HG03064 (cell line): ENCODE data around the gene ICE2.
"Not testable (repeated sequence)": the region's sequence is repeated elsewhere in the genome, so short reads cannot be mapped to it uniquely, and the experiment has no call there.

Experiments
- ATAC-seq: cut with Tn5 transposase; IDR thresholded peaks from one replicate; pipeline ENCODE4 v1.9.1; 2021; ENCODE audit warnings: low read depth; ENCODE audit not compliant: unreplicated experiment

Gene ICE2

DNA sequence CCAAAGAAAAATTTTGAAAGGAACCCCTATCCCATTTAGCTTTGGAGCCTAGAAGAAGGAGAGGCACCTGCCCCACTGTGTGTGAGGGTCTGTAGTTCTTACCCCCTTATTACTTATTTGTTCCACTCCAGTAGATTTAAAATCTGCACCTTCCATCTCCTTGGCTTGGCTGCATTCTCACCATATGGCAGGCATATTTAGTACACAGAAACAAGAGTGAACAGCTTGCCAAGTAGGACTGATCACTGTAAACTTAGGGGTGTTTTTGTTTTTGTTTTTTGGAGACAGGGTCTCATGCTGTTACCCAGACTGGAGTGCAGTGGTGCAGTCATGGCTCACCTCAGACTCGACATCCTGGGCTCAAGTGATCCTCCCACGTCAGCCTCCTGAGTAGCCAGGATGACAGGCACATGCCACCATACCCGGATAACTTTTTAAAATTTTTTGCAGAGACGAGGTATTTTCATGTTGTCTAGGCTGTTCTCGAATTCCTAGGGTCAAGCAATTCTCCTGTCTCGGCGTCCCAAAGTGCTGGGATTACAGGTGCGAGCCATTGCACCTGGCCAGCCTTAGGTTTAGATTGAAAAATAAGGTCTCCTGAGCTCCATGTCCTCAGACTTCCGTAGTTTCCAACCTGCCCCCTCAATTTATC is 67.0 kb downstream of the ICE2 start:
- no peak for ATAC-seq

DNA sequence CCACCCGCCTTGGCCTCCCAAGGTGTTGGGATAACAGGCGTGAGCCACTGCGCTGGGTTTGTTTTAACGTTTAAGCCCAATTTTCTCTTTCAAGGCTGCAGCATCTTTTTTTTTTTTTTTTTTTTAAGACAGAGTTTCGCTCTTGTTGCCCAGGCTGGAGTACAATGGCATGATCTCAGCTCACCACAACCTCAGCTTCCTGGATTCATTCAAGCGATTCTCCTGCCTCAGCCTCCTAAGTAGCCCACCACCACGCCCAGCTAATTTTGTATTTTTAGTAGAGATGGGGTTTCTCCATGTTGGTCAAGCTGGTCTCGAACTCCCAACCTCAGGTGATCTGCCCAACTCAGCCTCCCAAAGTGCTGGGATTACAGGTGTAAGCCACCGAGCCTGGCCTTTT is 68.6 kb downstream of the ICE2 start:
- ATAC-seq, result not testable (repeated sequence)

DNA sequence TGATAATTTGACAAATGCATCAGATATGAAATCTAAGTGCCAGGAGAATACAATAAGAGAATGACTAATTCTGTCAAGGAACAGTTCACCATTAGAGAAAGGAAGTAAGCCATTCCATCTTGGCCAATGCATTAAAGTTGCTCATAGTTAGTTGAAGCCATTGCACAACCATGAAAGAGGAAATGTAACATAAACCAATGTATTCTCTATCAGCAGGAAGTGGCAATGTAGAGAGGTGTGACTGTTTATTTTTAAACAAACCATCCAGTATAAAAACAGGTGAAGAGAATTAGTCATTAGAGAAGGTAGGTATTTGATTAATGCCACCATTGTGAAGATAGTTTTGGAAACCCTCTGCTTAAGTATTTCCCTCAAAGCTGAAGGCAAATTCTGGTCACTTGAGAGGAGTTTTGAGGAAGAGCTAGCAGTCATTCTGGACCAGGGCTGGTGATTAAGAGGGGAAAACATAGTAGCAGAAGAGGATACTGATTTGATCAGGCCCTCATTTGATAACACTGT is 70.4 kb downstream of the ICE2 start:
- no peak for ATAC-seq

DNA sequence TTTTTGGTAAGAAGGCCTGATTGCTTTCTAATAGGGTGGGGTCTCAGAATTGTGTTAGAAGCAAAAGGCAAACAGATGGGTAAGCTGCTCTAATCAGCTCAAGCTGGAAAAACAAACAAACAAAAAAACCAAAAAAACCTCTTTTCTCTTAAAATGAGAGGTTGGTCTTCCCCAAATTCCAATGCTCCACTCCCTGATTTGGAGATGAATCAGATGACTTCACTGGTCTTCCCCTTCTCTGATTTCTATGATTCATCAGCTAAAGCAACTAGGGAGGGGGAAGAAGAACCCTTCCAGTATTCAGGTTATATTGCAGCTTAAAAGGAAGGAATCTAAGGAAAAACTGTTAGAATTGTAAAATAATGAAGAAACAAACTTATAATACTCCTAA is 71.5 kb downstream of the ICE2 start:
- ATAC-seq, result no peak

DNA sequence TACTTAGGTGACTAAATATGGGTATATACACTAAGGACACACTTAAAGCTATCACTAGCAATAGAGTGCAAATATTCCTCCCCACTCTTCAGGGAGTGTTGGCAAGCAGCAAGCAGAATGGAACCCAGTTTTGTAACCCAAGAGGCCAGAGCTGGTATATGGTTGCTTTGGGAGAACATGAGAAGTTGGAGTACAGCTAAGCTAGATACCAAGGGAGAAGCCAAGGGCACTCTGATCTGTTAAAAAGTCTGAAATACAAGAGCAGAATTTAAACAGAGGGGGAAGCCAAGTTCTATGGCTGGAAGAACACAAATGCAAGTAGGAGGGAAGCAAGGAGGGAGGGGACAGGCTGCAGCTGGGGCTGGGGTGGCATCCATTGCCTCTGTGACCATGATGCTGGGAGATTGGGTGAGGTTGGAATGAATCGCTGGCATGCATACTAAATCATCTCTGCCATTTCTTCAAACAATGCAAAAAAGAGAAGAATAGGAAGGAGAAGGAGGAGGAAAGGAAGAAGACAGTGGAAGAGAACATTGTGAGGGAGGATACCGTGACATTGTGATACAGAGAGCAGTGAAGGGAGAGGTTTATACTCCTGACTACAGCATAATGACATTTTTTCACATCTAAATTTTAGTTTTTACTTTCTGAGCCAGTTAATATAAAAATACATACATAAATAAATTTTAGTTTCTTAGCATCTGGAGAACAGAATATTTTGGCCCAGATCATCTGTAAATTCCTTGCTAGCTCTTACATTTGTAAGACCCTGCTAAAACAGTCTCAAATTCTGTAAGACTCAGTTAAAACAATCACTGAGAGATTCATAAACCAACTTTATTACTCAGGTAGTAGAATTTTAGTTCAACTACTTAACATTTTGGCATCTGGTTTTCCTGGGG is 72.2 kb downstream of the ICE2 start:
- no peak for ATAC-seq

DNA sequence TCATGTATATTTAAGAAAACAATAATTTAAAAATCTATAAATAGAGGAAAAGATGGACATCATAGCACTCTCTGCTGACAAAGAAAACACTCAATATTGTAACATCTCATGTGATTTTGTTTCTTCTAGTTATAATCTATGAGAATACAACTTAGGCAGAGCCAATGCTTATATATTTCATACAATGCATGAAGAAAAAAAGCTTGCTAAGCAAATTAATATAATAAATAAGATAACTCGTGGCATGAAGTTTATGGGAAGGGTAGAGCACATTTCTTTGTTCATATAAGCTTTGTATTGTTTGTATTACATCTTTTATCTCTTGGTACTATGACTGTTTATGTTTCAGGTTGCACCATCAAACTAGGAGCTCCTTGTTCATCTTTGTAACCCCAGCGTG is 73.5 kb downstream of the ICE2 start:
- no peak for ATAC-seq

DNA sequence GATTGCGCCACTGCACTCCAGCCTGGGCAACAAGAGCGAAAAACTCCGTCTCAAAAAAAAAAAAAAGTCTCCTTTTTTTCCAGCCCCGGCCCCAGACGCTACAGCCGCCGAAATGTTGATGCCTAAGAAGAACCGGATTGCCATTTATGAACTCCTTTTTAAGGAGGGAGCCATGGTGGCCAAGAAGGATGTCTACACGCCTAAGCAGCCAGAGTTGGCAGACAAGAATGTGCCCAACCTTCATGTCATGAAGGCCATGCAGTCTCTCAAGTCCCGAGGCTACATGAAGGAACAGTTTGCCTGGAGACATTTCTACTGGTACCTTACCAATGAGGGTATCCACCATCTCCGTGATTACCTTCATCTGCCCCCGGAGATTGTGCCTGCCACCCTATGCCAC is 74.6 kb downstream of the ICE2 start:
- not testable (repeated sequence) for ATAC-seq

DNA sequence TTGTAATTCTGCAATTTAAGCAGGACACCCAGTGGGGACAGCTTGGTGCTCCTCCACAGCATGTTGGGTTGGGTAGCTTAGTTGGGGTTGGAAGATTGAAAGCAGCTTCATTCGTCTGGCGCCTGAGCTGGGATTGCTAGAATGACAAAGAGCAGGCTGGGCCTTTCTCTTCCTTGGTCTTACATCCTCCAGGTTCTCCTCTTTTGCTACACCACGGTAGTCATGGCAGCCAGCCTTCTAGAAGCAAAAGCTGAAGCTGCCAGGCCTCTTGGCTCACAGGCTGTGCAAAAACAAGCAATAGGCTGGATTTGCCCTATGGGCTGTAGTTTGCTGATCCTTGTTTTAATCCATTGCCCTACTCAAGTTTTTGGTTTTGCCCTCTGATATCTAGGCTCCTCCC is 78.0 kb downstream of the ICE2 start:
- no peak for ATAC-seq

DNA sequence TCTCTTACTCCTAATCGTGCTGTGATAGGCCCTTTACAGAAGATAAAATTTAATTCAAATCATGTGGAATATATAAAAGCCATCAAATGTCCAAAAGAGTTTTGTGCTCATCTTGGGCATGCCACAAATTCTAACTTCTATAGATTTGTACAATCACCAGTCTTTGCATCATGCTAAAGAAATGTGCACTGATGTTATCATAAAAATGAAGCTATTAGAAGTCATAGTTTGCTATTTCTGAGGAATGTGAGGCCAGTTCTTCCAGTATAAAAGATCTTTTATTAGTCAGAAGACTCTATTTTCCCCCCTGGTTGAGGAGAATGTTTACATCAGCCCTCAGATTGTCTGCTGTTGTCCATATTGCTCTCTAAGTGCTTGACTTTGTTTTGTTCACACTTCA is 79.0 kb downstream of the ICE2 start:
- no peak for ATAC-seq

DNA sequence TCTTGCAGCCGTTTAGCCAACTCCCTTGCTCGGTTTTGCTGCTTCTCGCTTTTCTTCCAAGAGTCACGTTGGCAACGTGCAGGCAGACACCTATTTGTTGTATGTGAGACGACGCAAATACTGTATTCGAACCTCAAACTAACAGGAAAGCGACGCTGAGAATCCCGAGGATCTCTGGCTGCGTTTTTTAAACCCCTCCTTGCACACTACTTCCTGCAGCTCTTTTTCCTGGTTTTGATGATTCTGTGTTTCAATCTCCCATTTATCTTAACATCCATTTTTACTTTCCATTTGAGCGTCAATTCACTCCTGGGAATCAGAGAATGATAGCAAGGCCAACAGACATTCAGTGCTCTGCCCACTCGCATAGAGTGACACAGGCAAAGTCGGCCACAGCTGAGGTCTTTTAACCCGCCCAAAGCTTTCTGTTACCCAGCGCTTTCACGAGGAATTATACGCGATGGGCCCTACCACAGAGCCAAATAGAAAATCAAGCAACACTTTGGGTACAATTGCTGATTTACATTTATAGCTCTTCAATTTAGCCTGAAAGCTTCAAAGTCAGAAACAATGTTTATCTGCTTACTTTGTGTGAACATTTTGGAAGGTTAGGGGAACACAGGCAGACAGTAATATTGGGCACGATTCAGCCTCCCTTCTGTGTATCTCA is 79.6 kb downstream of the ICE2 start:
- no peak for ATAC-seq

DNA sequence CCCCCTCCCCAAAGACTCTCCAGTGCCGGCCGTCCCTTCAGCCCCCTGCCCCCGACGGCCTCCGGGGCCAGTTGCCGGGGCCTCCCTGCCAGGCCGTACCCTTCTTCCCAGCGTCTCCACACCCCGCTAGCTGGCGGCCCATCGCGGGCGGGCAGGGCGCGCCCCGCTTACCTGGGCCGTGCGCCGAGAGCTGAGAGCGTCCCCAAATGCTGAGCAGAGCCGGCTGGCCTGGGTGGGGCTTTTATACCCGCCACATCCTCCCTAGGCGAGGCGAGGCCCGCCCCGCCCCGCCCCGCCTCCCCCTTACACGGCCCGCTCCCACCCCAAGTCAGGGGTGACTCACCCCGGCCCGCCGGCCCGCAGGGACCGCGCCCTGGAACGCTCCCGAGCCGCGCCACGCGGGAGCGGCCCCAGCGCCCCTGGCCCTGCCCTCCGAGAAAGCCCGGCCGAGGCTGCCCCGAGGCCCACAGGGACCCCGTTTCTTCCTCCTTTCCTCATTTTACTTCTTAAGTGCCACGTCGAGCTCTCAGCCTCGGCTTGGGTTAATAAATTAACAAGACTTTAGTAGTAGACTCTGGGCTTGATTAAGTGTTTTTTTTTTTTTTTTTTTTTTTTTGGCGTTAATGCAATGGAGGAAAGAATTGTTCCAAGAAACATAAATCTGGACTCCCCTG is 81.0 kb downstream of the ICE2 start, which contains the start of gene ANXA2:
Gene ANXA2, minus strand, starts transcription at position 215 of the 674 bp plus-strand sequence. CDS start 11,911 bp downstream, outside the sequence.
- ATAC-seq, result peak; percentile 64

DNA sequence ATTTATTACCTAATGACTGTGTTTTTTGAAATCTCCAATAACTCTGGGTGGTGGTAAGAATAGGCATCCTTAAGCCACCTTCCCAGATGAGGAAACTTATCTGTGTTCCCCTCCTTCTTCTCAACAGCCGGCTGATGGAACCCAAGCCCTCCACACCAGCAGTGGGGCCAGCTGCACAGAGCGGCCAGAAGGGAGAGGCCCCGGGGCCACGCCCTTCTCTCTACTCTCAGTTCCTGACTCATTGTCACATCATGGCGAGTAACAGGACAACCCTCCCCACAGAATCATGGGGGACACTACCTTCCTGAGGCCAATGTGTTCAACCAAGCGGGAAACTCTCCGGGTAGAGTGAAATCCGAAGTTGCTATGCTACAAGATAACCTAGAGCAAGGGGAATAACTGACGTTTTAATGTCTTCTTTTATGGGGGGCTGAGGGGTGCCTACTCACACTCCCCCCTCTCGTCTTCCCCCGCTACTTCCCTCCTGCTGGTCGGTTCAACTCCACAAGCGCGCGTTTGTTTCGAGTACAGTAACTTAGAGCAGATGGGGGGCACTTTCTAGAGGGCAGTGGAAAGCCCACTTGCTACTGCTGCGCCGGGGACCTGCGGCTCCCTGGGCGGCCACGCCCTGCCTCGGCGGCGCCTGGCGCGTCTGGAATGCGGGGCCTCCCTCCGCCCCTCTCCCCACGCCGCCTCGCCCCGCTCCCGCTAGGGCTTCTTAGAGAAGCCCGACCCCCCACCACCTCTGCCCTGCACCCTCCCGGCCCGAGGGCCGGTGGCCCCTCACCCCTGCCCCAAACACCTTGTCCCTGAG is 81.8 kb downstream of the ICE2 start:
- ATAC-seq, result peak; percentile 72

DNA sequence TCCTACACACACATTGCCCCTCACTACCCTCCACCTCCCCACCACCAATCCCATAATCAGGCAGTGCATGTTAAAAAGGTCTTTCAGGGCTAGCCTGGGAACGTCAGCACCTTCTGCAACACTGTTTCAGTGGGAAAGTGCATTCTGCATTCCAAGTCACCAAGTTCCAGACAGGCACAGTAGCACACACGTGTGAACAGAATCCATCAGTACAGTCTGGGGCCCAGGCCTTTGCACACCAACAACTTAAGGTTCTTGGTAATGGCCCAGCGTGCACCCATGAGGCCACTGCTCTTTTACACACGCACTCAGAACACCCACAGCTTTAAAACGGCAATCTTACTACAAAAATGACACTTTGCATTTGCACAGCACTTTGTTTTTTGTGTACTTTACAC is 82.4 kb downstream of the ICE2 start:
- ATAC-seq, result no peak

DNA sequence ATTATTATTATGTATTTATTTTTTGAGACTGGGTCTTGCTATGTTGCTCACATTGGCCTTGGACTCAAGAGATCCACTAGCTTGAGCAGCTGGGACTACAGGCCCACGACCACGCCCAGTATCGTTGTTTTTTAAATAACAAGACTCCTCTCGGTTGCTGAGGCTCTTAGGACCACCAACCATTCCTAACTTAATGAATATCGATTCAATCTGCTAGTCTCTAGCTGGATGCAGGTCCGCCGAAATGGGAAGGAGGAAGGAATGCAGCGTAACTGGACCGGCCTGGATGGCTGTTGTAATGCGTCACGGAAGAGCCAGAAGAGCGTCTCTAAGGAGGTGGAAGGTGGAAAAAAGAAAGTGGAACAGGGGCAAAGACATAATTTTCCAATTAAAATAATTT is 82.8 kb downstream of the ICE2 start:
- no peak for ATAC-seq

DNA sequence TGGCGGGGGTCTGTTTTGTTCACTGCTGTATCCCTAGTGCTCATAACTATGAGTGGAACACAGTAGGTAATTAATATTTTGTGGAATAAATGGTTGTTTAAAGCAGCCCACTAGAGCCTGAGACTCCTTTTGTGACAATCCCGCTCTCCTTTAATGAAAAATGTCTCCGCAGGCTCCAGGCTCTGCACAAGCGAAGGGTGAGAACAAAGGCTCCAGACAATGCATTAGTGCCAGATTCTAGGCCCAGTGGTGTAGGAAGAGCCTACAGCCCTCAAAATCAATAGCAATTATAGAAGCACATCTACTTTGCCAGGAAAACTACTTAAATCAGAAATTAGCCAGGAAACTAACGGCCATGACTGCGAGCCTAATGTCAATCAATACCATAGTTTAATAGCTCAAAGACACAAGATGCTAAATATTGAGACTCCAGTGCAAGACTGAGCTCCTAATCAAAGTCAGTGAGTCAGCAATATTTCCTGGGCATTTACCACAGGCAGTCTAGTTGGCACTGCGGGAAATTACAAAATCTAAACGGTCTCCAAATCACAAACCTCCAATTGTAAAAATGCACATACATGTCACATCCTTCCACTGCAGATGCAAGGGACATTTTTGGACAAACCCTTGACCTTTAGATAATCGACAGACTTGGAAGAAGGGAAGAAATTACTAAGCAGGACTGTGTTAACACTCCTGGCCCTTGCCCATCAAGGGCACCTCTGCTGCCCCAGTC is 83.5 kb downstream of the ICE2 start:
- ATAC-seq, result no peak

DNA sequence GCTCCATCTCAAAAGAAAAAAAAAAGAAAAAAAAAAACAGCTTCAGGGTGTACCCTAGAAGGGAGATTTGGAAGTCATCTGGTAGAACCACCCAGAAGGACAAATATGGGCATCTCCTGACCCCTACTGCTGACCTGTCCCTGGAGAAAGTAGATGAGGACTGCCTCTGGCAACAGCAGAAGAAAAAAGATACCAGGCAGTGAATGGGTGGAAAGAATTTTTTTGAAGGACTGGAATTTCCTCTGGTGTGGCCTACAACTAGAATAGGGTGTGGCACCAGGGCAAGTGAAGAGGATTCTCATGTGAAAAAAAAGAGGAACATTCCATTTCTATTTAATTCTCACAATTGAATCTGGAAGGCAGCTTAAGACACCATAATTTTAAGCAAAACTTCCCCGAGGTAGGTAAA is 84.2 kb downstream of the ICE2 start:
- ATAC-seq, result no peak

DNA sequence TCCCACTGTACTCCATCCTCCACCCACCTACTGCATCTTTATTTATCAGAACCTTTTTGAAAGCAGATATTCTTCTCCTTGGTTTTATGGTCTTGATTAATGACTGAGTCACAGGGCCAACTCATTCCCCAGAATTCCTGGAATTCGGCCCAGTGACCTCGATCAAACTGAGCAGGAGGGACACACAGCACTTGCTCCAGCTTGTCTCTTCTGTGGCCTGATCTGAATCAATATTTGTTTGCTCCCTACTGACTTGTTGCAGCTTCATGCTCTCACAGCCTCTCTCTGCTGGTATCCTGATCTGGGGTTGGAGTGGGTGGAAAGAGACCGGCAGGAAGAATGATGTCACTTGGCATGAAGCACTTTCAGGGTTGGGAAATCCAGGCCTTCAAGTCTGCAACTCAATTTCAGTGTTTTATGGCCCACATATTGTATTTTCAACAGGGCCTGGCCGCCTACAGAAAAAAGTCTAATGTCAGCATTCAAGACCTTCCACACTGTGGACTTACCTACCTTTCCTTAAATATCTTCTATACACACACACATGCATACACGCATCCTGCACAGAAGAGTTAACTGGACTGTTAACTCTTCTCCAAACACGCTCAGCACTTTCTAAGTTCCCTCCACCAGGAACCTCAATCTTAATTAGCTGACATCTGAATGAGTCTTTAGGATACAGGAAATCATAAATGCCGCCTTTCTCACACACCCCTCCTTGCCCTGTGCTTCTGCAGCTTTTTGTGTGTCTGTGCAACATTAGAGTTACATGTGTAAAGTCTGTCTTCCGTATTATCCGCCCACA is 85.8 kb downstream of the ICE2 start:
- no peak for ATAC-seq

DNA sequence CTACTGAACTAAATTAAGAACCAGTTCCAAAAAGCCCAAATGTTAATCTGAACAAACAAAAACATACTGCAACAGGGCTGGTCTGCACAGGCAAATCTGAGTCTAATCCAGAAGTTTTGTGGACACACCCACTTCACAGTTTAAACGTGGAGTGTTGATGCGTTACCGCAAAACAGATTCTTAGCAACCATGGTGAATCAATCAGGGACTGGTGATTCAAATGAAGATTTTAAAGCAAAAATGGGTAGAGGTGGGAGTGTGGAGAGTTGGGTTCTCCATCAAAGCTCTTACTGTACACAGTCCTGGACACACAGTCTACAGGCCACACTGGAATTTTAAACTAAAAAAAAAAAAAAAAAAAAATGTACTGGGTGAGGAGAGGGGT is 86.3 kb downstream of the ICE2 start:
- ATAC-seq, result no peak
